Hippocampal formation (tissue), 2 donors: ENCODE results near the gene TFAM.

Experiments
- DNase-seq, 2 donors: peaks; one replicate each; lab custom pipeline; 2025; lab: John Stamatoyannopoulos, UW

TFAM gene

DNA sequence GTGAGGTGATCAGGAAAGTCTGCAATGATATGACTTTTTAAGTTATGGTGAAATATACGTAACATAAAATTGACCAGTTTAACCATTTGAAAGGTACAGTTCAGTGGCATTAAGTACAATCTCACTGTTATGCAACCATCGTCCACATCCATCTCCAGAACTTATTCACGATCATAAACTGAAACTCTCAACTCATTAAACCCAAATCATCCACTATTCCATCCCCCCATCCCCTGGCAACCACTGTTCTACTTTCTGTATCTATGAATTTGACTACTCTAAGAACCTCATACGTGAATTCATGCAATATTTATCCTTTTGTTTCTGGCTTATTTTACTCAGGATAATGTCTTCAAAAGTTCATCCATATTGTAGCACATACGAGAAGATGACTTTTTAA lies 48.4 kb downstream of the TFAM start:
- no peak for DNase-seq

DNA sequence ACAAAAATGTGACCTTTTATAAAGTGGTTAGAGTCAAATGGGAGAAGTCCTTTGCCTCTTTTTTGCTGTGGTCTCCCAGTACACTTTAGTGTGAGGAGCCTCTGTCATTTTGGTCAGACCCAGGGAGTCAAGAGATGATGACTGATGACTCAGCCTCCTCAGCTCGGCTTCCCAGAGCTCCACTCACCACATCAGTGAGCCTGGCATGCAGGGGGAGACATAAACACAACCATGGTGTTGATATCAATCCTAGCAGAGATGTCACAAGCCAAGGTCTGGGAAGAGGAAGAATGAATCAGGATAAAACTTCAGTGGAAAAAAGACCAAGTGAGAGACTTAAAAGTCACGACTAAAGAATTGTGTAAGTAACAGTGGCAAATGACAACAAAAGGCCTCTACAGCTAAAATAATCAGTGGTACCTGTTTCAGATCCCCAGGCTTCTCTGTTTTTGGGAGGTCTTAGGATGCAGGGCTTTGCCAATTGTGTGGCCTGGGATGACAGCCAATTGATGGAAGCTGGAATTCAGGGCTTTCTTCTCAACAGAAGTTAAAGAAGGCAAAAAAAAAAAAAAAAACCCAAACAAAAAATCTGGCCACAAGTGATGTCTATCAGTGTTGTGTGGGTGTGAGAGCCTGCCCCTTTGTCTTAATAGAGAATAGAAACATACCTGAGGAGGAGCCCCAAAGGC lies 50.2 kb downstream of the TFAM start:
- DNase-seq: no peak

DNA sequence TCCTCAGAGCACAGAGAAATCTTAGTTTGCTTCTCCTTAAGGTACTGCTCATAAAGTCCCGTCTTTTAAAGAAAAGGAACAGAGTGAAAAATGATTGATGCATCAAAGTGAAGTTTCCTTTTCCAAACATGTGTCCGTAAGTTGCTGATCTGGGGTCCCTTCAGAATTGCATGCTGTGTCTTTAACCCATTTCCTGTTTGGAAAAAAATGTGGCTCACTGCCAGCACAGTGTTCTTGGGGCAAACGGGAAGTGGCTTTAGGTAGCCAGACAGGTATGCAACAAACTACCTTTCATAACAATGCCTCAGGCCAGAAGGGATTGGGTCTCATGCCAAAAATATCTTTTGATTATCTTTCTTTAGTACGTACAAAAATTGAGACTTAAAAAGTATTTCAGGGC lies 50.9 kb downstream of the TFAM start:
- no peak for DNase-seq

DNA sequence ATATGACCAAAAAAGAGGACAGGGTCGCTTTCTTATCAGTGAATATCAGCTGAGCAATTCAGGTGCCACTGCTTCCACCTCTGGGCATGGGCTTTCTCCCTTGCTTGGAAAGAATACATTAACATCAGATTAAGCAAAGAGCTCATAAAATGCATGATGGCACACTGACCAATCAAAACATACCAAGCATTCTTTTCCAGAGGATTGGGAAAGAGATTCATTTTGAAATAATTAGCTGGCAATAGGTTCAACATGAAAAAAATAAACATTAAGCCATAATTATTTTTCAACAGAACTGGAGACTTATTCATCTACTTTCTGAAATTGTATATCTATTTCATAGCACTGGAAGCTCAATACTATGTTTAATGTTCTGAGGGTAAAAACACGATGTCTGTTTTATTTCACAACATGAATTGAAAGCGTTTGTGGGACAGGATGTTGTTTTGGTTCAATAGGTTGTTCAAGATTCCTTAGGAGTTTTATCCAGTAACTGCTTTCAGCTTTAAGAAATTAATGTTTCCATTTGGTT lies 53.2 kb downstream of the TFAM start:
- DNase-seq: no peak

DNA sequence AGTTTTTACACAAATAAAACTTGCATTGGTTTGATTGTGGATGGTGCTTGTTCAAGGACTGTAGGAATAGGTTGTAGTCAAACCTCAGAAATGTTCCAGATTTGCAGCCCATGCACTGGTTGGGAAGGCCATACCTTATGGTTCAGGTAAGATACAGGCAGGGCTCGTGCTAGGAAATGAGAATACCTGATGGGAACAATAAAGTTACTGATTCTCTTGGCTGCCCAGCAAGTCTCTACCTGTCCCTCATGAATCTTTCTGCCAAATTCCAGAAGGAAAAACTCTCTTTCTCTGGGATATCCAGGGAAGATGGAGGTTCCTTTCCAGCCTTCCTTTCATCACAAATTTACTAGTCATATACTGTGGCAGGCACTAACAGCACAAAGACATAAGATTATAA lies 53.8 kb downstream of the TFAM start:
- DNase-seq: no peak

DNA sequence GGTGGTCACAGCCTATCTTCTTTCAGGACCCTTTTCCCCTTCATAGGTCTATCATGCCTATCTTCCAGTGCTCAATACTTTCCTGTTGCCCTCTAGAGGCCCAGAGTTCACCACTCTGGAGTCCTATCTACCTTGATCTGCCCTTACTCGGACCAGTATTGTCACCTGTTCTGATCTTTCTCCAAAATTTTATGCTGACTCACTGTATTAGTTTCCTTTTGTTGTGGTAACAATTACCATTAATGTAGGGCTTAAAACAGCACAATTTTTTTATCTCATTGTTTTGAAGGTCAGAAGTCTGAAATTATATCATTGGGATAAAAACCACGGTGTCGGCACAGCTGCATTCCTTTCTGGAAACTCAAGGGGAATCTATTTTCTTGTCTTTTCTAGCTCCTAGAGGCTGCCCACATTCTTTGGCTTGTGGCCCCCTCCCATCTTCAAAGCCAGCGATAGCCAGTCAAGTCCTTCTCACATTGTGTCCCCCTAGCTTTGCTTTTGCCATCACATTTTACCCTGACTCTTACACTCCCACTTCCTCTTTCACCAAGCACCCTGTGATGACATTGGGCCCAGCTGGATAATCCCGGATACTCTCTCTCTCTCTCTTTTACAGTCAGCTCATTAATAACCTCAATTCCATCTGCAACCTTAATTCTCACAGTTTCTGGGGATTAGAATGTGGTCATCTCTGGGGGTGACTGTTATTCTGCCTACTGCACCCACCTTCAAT lies 54.6 kb downstream of the TFAM start:
- no peak for DNase-seq

DNA sequence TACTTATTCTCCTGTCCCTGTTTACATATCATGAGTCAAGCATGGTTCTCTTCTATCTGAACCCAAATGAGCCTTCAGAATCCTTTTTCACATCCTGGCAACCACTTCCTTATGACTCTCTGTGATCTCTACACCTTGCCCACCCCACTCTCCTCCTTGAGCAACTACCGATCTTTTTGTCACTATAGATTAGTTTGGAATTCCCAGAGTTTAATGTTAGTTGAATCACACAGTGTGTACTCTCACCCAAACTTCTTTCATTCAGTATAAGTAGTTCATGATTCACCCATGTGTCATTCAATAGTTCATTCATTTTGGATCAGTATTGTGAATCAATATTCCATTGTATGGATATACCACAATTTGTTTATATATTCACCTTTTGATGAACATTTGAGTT lies 55.3 kb downstream of the TFAM start:
- no peak for DNase-seq

DNA sequence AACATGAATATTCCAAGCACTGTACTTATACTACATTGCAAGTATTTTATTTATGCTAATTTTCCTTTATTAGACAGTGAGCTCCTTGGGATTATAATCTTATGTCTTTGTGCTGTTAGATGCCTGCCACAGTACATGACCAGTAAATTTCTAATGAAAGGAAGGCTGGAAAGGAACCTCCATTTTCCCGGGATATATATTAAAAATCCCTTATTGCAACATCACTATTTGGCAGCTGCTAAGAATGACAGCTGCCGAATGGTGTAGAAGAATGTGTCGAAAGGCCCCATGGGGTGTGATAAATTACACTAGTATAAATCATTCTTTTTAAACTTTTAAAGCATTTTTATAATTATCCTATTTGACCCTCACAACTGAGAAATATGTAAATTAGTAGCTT lies 59.1 kb downstream of the TFAM start:
- no peak for DNase-seq

DNA sequence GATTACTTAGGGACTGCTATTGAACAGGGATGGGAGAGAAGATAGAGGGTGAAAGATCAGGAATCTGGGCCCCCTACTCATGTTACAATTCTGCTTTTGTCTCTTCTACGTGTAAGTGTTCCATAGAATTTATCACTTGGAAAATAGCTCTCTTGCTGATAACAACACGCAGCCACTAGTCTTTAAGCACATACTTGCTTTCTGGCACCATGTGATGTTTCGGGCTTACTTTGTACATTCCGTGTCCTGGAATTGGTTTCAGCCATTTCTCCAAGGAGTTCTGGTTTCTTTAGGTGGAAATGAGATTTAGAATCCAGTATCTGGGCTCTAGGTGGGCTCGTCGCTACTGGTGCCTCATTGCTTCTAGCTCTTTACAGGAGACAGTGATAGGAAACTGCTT lies 59.7 kb downstream of the TFAM start:
- no peak for DNase-seq

DNA sequence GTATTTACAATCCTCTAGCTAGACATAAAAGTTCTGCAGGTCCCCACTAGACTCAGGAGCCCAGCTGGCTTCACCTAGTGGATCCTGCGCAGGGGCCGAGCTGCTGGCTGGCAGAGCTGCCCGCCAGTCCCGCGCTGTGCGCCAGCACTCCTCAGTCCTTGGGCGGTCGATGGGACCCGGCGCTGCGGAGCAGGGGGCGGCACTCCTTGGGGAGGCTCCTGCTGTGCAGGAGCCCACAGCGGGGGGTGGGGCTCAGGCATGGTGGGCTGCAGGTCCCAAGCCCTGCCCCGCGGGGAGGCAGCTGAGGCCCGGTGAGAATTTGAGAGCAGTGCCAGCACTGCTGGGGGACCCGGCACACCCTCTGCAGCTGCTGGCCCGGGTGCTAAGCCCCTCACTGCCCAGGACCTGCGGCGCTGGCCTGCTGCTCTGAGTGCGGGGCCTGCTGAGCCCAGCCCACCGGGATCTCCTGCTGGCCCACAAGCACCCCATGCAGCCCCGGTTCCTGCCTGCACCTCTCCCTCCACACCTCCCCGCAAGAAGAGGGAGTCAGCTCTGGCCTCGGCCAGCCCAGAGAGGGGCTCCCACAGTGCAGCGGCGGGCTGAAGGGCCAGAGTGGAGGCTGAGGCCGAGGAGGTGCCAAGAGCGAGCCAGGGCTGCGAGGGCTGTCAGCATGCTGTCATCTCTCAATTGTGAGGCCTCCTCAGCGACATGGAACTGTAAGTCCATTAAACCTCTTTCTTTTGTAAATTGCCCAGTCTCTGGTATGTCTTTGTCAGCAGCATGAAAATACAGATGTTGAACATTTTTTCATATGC lies 63.1 kb downstream of the TFAM start:
- no peak for DNase-seq
